Neuronal stem cell (in vitro differentiated cells): ENCODE data around the gene CAMTA1.

Experiments
- DNase-seq: peaks from one replicate; pipeline ENCODE4 v3.0.0-alpha.2; 2013; ENCODE audit warnings: low spot score
- H2AFZ ChIP-seq: one replicate; pipeline ENCODE4 v1.6.1; 2013; ENCODE audit warnings: mild to moderate bottlenecking, low read length, inconsistent platforms
- H2AK5ac ChIP-seq: 2 replicates; pipeline ENCODE4 v1.6.1; 2013; ENCODE audit warnings: low read depth, mild to moderate bottlenecking, inconsistent platforms, low read length, moderate library complexity, mixed read lengths
- H2BK120ac ChIP-seq: 2 replicates; pipeline ENCODE4 v1.6.1; 2013; ENCODE audit warnings: low read depth, mild to moderate bottlenecking, inconsistent platforms, low read length, moderate library complexity, mixed read lengths
- H2BK12ac ChIP-seq: one replicate; pipeline ENCODE4 v1.6.1; 2013; ENCODE audit warnings: low read length, inconsistent platforms
- H2BK15ac ChIP-seq: 2 replicates; pipeline ENCODE4 v1.6.1; 2013; ENCODE audit warnings: mild to moderate bottlenecking, low read length, inconsistent platforms, mixed read lengths
- H2BK5ac ChIP-seq: one replicate; pipeline ENCODE4 v1.6.1; 2013; ENCODE audit warnings: inconsistent platforms, mild to moderate bottlenecking, low read length, moderate library complexity
- H3K14ac ChIP-seq: one replicate; pipeline ENCODE4 v1.6.1; 2013; ENCODE audit warnings: low read length, inconsistent platforms
- H3K18ac ChIP-seq: 2 replicates; pipeline ENCODE4 v1.6.1; 2013; ENCODE audit warnings: low read length, inconsistent platforms
- H3K23ac ChIP-seq: 2 replicates; pipeline ENCODE4 v1.6.1; 2013; ENCODE audit warnings: low read depth, mild to moderate bottlenecking, mixed read lengths, low read length, inconsistent platforms; ENCODE audit not compliant: poor library complexity
- H3K27ac ChIP-seq: replicated peaks from 3 replicates; pipeline ENCODE4 v1.5.1; 2013; ENCODE audit warnings: low read length, inconsistent platforms
- H3K27me3 ChIP-seq, 3 experiments: 2 replicates each; pipeline ENCODE4 v1.6.1; 2013; ENCODE audit warnings: low read length in 3 of 3, mild to moderate bottlenecking in 2 of 3, inconsistent platforms in 1 of 3, low read depth in 1 of 3, mixed read lengths in 1 of 3, moderate library complexity in 1 of 3; ENCODE audit not compliant: control insufficient read depth in 3 of 3, insufficient read depth in 3 of 3
- H3K36me3 ChIP-seq, 2 donors: replicated peaks in 1 of 2; 2 replicates each; pipeline ENCODE4 v1.6.1; 2013; ENCODE audit warnings: low read length in 2 of 2; ENCODE audit not compliant: control insufficient read depth in 2 of 2, insufficient read depth in 2 of 2
- H3K4ac ChIP-seq: 2 replicates; pipeline ENCODE4 v1.6.1; 2013; ENCODE audit warnings: inconsistent platforms, mild to moderate bottlenecking, low read length, moderate library complexity
- H3K4me1 ChIP-seq, 2 donors: 1 replicate in 1 of 2; 2 replicates in 1 of 2; pipeline ENCODE4 v1.6.1; 2013; ENCODE audit warnings: low read length in 2 of 2, low read depth in 1 of 2; ENCODE audit not compliant: control insufficient read depth in 2 of 2, insufficient read depth in 1 of 2
- H3K4me2 ChIP-seq: one replicate; pipeline ENCODE4 v1.6.1; 2013; ENCODE audit warnings: mild to moderate bottlenecking, low read length, inconsistent platforms; ENCODE audit not compliant: insufficient read depth, poor library complexity, severe bottlenecking
- H3K4me3 ChIP-seq, 2 donors: 2 replicates each; pipeline ENCODE4 v1.5.1; 2013; ENCODE audit warnings: low read length in 2 of 2, mild to moderate bottlenecking in 2 of 2, inconsistent platforms in 1 of 2, moderate library complexity in 1 of 2
- H3K79me1 ChIP-seq: one replicate; pipeline ENCODE4 v1.6.1; 2013; ENCODE audit warnings: low read depth, mild to moderate bottlenecking, inconsistent platforms, low read length, moderate library complexity
- H3K9ac ChIP-seq: one replicate; pipeline ENCODE4 v1.6.1; 2013; ENCODE audit warnings: mild to moderate bottlenecking, low read depth, low read length, inconsistent platforms; ENCODE audit not compliant: poor library complexity
- H3K9me3 ChIP-seq, 2 donors: replicated peaks in 1 of 2; 2 replicates each; pipeline versions ENCODE3 to v1.6.1; 2013; ENCODE audit warnings: low read length in 2 of 2, mild to moderate bottlenecking in 2 of 2, inconsistent platforms in 1 of 2, low read depth in 1 of 2, mixed read lengths in 1 of 2, moderate library complexity in 1 of 2; ENCODE audit not compliant: control insufficient read depth in 2 of 2, insufficient read depth in 1 of 2
- H4K8ac ChIP-seq: one replicate; pipeline ENCODE4 v1.6.1; 2013; ENCODE audit warnings: low read depth, mild to moderate bottlenecking, inconsistent platforms, low read length, moderate library complexity
- H4K91ac ChIP-seq: one replicate; pipeline ENCODE4 v1.6.1; 2013; ENCODE audit warnings: low read length, low read depth, mild to moderate bottlenecking, inconsistent platforms; ENCODE audit not compliant: poor library complexity
- WGBS, 2 donors: extraction: QIAGEN DNeasy Blood & Tissue Kit; methylation state at CpG; one replicate each; pipeline ENCODE4 v1.1.7; 2013; ENCODE audit warnings: missing lambda C conversion rate in 2 of 2, mixed read lengths in 1 of 2; ENCODE audit not compliant: insufficient read length in 2 of 2, insufficient replicate concordance in 1 of 2; ENCODE audit errors: extremely low coverage in 2 of 2; 5-methylcytosine and 5-hydroxymethylcytosine counted together

The CAMTA1 gene

GRCh38 chr1:7076117-7076516 is 290.9 kb downstream of the CAMTA1 start:
- Histone ChIP-seq H2AFZ (no peak overlapping the region), H3K36me3 (no peaks in the 10 kb centered on the region), H3K27me3 (peaks cover 0 to 2% (median 0%) of the 10 kb centered on the region in 3 experiments), H4K91ac (no peak overlapping the region), H3K14ac (no peak overlapping the region), H3K4me2 (no peak overlapping the region), H2AK5ac (no peak overlapping the region), H4K8ac (no peak overlapping the region), H2BK15ac (no peak overlapping the region), H2BK5ac (no peak overlapping the region), H3K27ac (no peak overlapping the region), H3K4ac (no peak overlapping the region), H2BK120ac (no peak overlapping the region), H3K9ac (no peak overlapping the region), H3K9me3 (peaks cover 0 to 2% of the 10 kb centered on the region in 2 donors), H3K4me1 (no peaks in the 10 kb centered on the region), H3K79me1 (no peaks in the 10 kb centered on the region), H3K4me3 (no peak overlapping the region), H2BK12ac (no peak overlapping the region), H3K23ac (no peak overlapping the region), H3K18ac (no peak overlapping the region)
- no peak for DNase-seq
- no CpG with 5 or more reads among the region's 5 CpGs for WGBS, 2 donors

- no peaks in the 10 kb centered on the region for H3K79me1 ChIP-seq
- no peak overlapping the region for H2BK120ac ChIP-seq
- WGBS, 2 donors, result no CpG with 5 or more reads among the region's 4 CpGs
- H2AFZ ChIP-seq, result no peak overlapping the region
- no peaks in the 10 kb centered on the region for H3K36me3 ChIP-seq
- no peak overlapping the region for H2BK12ac ChIP-seq
- H2AK5ac ChIP-seq, result no peak overlapping the region
- H3K18ac ChIP-seq, result no peak overlapping the region
- H3K23ac ChIP-seq, result no peak overlapping the region
- H3K4ac ChIP-seq, result no peak overlapping the region
- H3K27ac ChIP-seq, result no peak overlapping the region
- H3K4me3 ChIP-seq, result no peak overlapping the region
- no peak overlapping the region for H2BK5ac ChIP-seq
- DNase-seq, result no peak
- no peak overlapping the region for H3K4me2 ChIP-seq
- peaks cover 0 to 2% (median 0%) of the 10 kb centered on the region in 3 experiments for H3K27me3 ChIP-seq
- no peak overlapping the region for H4K91ac ChIP-seq
- peaks cover 0 to 2% of the 10 kb centered on the region in 2 donors for H3K9me3 ChIP-seq
- no peak overlapping the region for H4K8ac ChIP-seq
- H3K14ac ChIP-seq, result no peak overlapping the region
- H2BK15ac ChIP-seq, result no peak overlapping the region
- no peaks in the 10 kb centered on the region for H3K4me1 ChIP-seq
- H3K9ac ChIP-seq, result no peak overlapping the region
Measured at GRCh38 chr1:7076572-7076971, 291.3 kb downstream of the CAMTA1 start.

- H3K4me1 ChIP-seq, result no peaks in the 10 kb centered on the region
- H2AFZ ChIP-seq, result no peak overlapping the region
- no peak overlapping the region for H3K4me3 ChIP-seq
- H2BK5ac ChIP-seq, result no peak overlapping the region
- H3K9me3 ChIP-seq, result peaks cover 0 to 2% of the 10 kb centered on the region in 2 donors
- H3K4ac ChIP-seq, result no peak overlapping the region
- no peak overlapping the region for H4K8ac ChIP-seq
- WGBS, 2 donors, result no CpG with 5 or more reads among the region's 4 CpGs
- H3K36me3 ChIP-seq, result no peaks in the 10 kb centered on the region
- no peak overlapping the region for H2AK5ac ChIP-seq
- no peak overlapping the region for H4K91ac ChIP-seq
- H3K14ac ChIP-seq, result no peak overlapping the region
- peaks cover 0 to 2% (median 0%) of the 10 kb centered on the region in 3 experiments for H3K27me3 ChIP-seq
- no peak overlapping the region for H3K27ac ChIP-seq
- H3K9ac ChIP-seq, result no peak overlapping the region
- no peaks in the 10 kb centered on the region for H3K79me1 ChIP-seq
- no peak for DNase-seq
- H2BK12ac ChIP-seq, result no peak overlapping the region
- no peak overlapping the region for H3K23ac ChIP-seq
- H3K4me2 ChIP-seq, result no peak overlapping the region
- H3K18ac ChIP-seq, result no peak overlapping the region
- no peak overlapping the region for H2BK120ac ChIP-seq
- no peak overlapping the region for H2BK15ac ChIP-seq
Measured at GRCh38 chr1:7077136-7077535, 291.9 kb downstream of the CAMTA1 start.

- Histone ChIP-seq H3K27me3 (no peaks in the 10 kb centered on the region), H3K23ac (no peak overlapping the region), H3K9ac (no peak overlapping the region), H3K9me3 (peaks cover 0 to 2% of the 10 kb centered on the region in 2 donors), H4K8ac (no peak overlapping the region), H3K4me3 (no peak overlapping the region), H3K4ac (no peak overlapping the region), H2BK15ac (no peak overlapping the region), H3K18ac (no peak overlapping the region), H2AK5ac (no peak overlapping the region), H2AFZ (no peak overlapping the region), H2BK120ac (no peak overlapping the region), H3K14ac (no peak overlapping the region), H2BK5ac (no peak overlapping the region), H3K4me1 (no peaks in the 10 kb centered on the region), H2BK12ac (no peak overlapping the region), H3K27ac (no peak overlapping the region), H3K4me2 (no peak overlapping the region), H4K91ac (no peak overlapping the region), H3K79me1 (no peaks in the 10 kb centered on the region), H3K36me3 (no peaks in the 10 kb centered on the region)
- no peak for DNase-seq
- no CpG with 5 or more reads among the region's 3 CpGs for WGBS, 2 donors
Measured at GRCh38 chr1:7077970-7078369, 292.7 kb downstream of the CAMTA1 start.
